IMR-90 (cell line): ENCODE measurements around the gene SRMS. TPM values are rescaled to one million over a fixed set of nuclear protein-coding genes. Genes with fewer than 3 reads are reported as not detected.

Experiments
- ATAC-seq: fragments of 200-7000 bp; cut with Tn5 transposase; 2 replicates; pipeline ENCODE4 v1.9.1; 2020; ENCODE audit warnings: low read depth, mild to moderate bottlenecking, moderate library complexity
- BruUV-seq: library from RNA; stranded (reverse); fragments of 400-500 nt; replicated peaks from 2 replicates; lab custom pipeline; 2021; lab: Mats Ljungman, UMichigan
- CTCF ChIA-PET: fragments of 300-600 bp; formaldehyde crosslinking; extraction: SDS; loops from one replicate; lab custom pipeline; 2021; ENCODE audit warnings: antibody characterized with exemption; lab: Yijun Ruan, JAX
- POLR2A ChIA-PET: fragments of 300-600 bp; sonication (Branson Sonifier 250); formaldehyde crosslinking; loops from one replicate; lab custom pipeline; 2022; ENCODE audit warnings: antibody characterized with exemption; ENCODE audit not compliant: unreplicated experiment; lab: Charles Lee
- DNase-seq: peaks from one replicate; pipeline ENCODE4 v3.0.0; 2013
- H2AFZ ChIP-seq: replicated peaks from 2 replicates; pipeline ENCODE3; 2013; ENCODE audit warnings: low read length, mild to moderate bottlenecking; ENCODE audit not compliant: poor library complexity
- H2AK5ac ChIP-seq: 2 replicates; pipeline ENCODE4 v1.6.1; 2013; ENCODE audit warnings: low read depth, low read length, inconsistent platforms
- H2AK9ac ChIP-seq: replicated peaks from 2 replicates; pipeline ENCODE3; 2013; ENCODE audit warnings: mild to moderate bottlenecking, low read depth, low read length, moderate library complexity; ENCODE audit not compliant: poor library complexity
- H2BK120ac ChIP-seq: 2 replicates; pipeline ENCODE4 v1.6.1; 2013; ENCODE audit warnings: low read depth, low read length, inconsistent platforms
- H2BK15ac ChIP-seq: 3 replicates; pipeline ENCODE4 v1.6.1; 2013; ENCODE audit warnings: low read depth, low read length, inconsistent platforms
- H2BK20ac ChIP-seq: 2 replicates; pipeline ENCODE4 v1.6.1; 2013; ENCODE audit warnings: low read depth, mild to moderate bottlenecking, inconsistent platforms, low read length, moderate library complexity
- H2BK5ac ChIP-seq: 2 replicates; pipeline ENCODE4 v1.6.1; 2013; ENCODE audit warnings: mild to moderate bottlenecking, low read depth, low read length, inconsistent platforms; ENCODE audit not compliant: poor library complexity, severe bottlenecking
- H3K14ac ChIP-seq: replicated peaks from 2 replicates; pipeline ENCODE4 v1.6.1; 2013; ENCODE audit warnings: low read depth, low read length, inconsistent platforms
- H3K18ac ChIP-seq: 2 replicates; pipeline ENCODE4 v1.6.1; 2013; ENCODE audit warnings: low read depth, low read length, control low read depth
- H3K23ac ChIP-seq: 2 replicates; pipeline ENCODE4 v1.6.1; 2013; ENCODE audit warnings: low read depth, low read length, inconsistent platforms
- H3K27ac ChIP-seq: 2 replicates; pipeline ENCODE4 v1.5.1; 2013; ENCODE audit warnings: mild to moderate bottlenecking, control low read depth, low read length; ENCODE audit not compliant: insufficient read depth
- H3K27me3 ChIP-seq: 2 replicates; pipeline ENCODE4 v1.6.1; 2013; ENCODE audit warnings: low read length; ENCODE audit not compliant: control insufficient read depth, insufficient read depth
- H3K36me3 ChIP-seq: 2 replicates; pipeline ENCODE4 v1.6.1; 2013; ENCODE audit warnings: low read length, mixed read lengths; ENCODE audit not compliant: control insufficient read depth, insufficient read depth
- H3K4ac ChIP-seq: 2 replicates; pipeline ENCODE4 v1.6.1; 2013; ENCODE audit warnings: low read depth, low read length, inconsistent platforms
- H3K4me1 ChIP-seq: 2 replicates; pipeline ENCODE4 v1.6.1; 2013; ENCODE audit warnings: low read length, mixed read lengths; ENCODE audit not compliant: control insufficient read depth, insufficient read depth
- H3K4me2 ChIP-seq: 2 replicates; pipeline ENCODE4 v1.6.1; 2013; ENCODE audit warnings: low read depth, mild to moderate bottlenecking, control low read depth, low read length, moderate library complexity
- H3K4me3 ChIP-seq: 2 replicates; pipeline ENCODE4 v1.5.1; 2013; ENCODE audit warnings: low read depth, mild to moderate bottlenecking, control low read depth, low read length, moderate library complexity; ENCODE audit not compliant: insufficient read depth
- H3K56ac ChIP-seq: 2 replicates; pipeline ENCODE4 v1.6.1; 2013; ENCODE audit warnings: low read length, inconsistent platforms; ENCODE audit not compliant: insufficient read depth; ENCODE audit errors: extremely low read depth
- H3K79me1 ChIP-seq, 2 experiments: 2 replicates each; pipeline ENCODE4 v1.6.1; 2013; ENCODE audit warnings: low read length in 2 of 2, inconsistent platforms in 1 of 2, low read depth in 1 of 2
- H3K9ac ChIP-seq: 2 replicates; pipeline ENCODE4 v1.6.1; 2013; ENCODE audit warnings: low read depth, low read length, control low read depth
- H3K9me1 ChIP-seq: 2 replicates; pipeline ENCODE4 v1.6.1; 2013; ENCODE audit warnings: low read length, inconsistent platforms; ENCODE audit not compliant: insufficient read depth
- H3K9me3 ChIP-seq: 2 replicates; pipeline ENCODE4 v1.6.1; 2013; ENCODE audit warnings: low read length; ENCODE audit not compliant: control insufficient read depth, insufficient read depth
- H4K20me1 ChIP-seq: 2 replicates; pipeline ENCODE4 v1.6.1; 2013; ENCODE audit warnings: low read length, inconsistent platforms; ENCODE audit not compliant: insufficient read depth
- H4K5ac ChIP-seq: 2 replicates; pipeline ENCODE4 v1.6.1; 2013; ENCODE audit warnings: mild to moderate bottlenecking, low read depth, low read length, control low read depth
- H4K8ac ChIP-seq, 2 experiments: 2 replicates each; pipeline ENCODE4 v1.6.1; 2013; ENCODE audit warnings: low read depth in 2 of 2, low read length in 2 of 2, control low read depth in 1 of 2, inconsistent platforms in 1 of 2
- H4K91ac ChIP-seq: 2 replicates; pipeline ENCODE4 v1.6.1; 2013; ENCODE audit warnings: low read depth, low read length, inconsistent platforms; ENCODE audit not compliant: insufficient read depth
- BHLHE40 ChIP-seq: fragments of 150-350 bp; IDR thresholded peaks from 2 replicates; pipeline ENCODE4 v1.6.1; 2016; ENCODE audit warnings: mild to moderate bottlenecking, low read depth, low read length
- CEBPB ChIP-seq: IDR thresholded peaks from 2 replicates; pipeline ENCODE4 v1.6.1; 2012; ENCODE audit warnings: low read depth, low read length, improper control_type of control experiment
- CHD1 ChIP-seq: IDR thresholded peaks from 2 replicates; pipeline ENCODE4 v1.6.1; 2012; ENCODE audit warnings: low read depth, low read length, improper control_type of control experiment
- MAFK ChIP-seq: IDR thresholded peaks from 2 replicates; pipeline ENCODE4 v1.6.1; 2012; ENCODE audit warnings: low read depth, low read length, improper control_type of control experiment
- MXI1 ChIP-seq: IDR thresholded peaks from 2 replicates; pipeline ENCODE4 v1.6.1; 2012; ENCODE audit warnings: low read depth, mild to moderate bottlenecking, low read length, moderate library complexity, borderline replicate concordance
- NFE2L2 ChIP-seq: fragments of 150-350 bp; IDR thresholded peaks from 2 replicates; pipeline ENCODE4 v1.6.1; 2016; ENCODE audit warnings: low read depth, mild to moderate bottlenecking, low read length
- POLR2A ChIP-seq: IDR thresholded peaks from 2 replicates; pipeline ENCODE4 v1.6.1; 2012; ENCODE audit warnings: mild to moderate bottlenecking, low read depth, low read length
- RCOR1 ChIP-seq: IDR thresholded peaks from 2 replicates; pipeline ENCODE4 v1.6.1; 2012; ENCODE audit warnings: mild to moderate bottlenecking, low read length, improper control_type of control experiment; ENCODE audit not compliant: insufficient replicate concordance
- SMC3 ChIP-seq: fragments of 150-350 bp; IDR thresholded peaks from 2 replicates; pipeline ENCODE4 v1.6.1; 2016; ENCODE audit warnings: low read depth, mild to moderate bottlenecking, antibody characterized with exemption, low read length, moderate library complexity
- WGBS, 2 experiments: methylation state at CpG; one replicate each; pipeline versions ENCODE4 v1.1.5 to v1.1.7; 2013; ENCODE audit warnings: missing lambda C conversion rate in 2 of 2; ENCODE audit not compliant: insufficient read length in 1 of 2; ENCODE audit errors: extremely low coverage in 2 of 2; 5-methylcytosine and 5-hydroxymethylcytosine counted together
- dilution Hi-C: fragments of 300-500 bp; cut with HindIII; formaldehyde crosslinking; loops from one replicate; pipeline ENCODE4 v1.14.3; 2018; ENCODE audit warnings: low sequenced_read_pairs; ENCODE audit not compliant: unreplicated experiment
- in situ Hi-C: fragments of 300-500 bp; cut with MboI; formaldehyde crosslinking; loops from 3 replicates; pipeline ENCODE4 v1.14.3; 2019; ENCODE audit warnings: low sequenced_read_pairs, inconsistent platforms, mixed read lengths
- intact Hi-C: fragments of 100-400 bp; cut with micrococcal nuclease; formaldehyde crosslinking; loops from 2 replicates; pipeline ENCODE4 v1.10.0; 2022
- polyA plus RNA-seq, 3 experiments: library from polyadenylated mRNA; depleted of rRNA; stranded (reverse); fragments of >200 nt; gene quantifications; 2 replicates each; pipeline ENCODE4 v1.2.3, GENCODE V29; 2012; ENCODE audit warnings: low replicate concordance in 1 of 3
- total RNA-seq: library from RNA; depleted of rRNA; stranded (reverse); fragments of >200 nt; gene quantifications from 2 replicates; pipeline ENCODE4 v1.2.3, GENCODE V29; 2012
- TF ChIP-seq, protein P1 (sequence below): conservative IDR thresholded peaks from 2 replicates; pipeline ENCODE4 v1.5.1; 2012; ENCODE audit warnings: mild to moderate bottlenecking, low read depth, low read length, improper control_type of control experiment
- TF ChIP-seq, protein P2 (sequence below): fragments of 150-350 bp; IDR thresholded peaks from 2 replicates; pipeline ENCODE4 v1.6.1; 2016; ENCODE audit warnings: low read depth, mild to moderate bottlenecking, low read length, moderate library complexity, borderline replicate concordance

The SRMS gene
- total and polyA plus RNA-seq, 2 of the 4 experiments (the other 2 are of a cell fraction): not detected

DNA sequence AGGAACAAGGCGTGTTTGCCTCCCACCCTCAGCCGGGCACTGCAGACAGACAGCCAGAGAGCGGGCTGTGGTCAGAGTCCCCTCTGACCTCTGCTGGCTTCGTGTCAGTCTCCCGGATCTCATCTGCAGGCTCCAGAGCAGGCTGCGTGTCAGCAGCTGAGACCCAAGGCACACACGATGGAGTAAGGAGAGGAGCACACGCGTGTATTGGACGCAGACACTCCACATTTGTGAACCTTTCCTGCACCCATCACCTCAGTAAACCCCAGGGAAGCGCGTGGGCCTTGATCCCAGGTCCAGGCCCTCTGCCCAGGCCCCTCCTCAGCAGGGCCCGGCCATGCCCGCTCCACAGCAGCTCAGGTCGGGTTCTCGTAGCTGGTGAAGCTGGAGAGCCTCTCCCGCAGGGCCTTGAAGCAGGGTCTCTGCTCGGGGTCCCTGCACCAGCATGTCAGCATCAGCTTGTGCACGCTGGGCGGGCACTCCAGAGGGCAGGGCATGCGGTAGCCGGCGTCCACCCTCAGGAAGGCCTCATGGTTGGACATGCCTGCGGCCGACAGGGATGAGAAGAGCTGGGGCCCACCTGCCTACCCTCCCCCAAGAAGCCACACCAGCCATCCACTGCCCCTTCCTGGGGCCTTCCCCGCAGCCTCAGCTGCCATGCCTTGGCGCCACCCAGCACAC, 18.2 kb downstream of the SRMS start (continued):
- TF ChIP-seq, protein P1, sequence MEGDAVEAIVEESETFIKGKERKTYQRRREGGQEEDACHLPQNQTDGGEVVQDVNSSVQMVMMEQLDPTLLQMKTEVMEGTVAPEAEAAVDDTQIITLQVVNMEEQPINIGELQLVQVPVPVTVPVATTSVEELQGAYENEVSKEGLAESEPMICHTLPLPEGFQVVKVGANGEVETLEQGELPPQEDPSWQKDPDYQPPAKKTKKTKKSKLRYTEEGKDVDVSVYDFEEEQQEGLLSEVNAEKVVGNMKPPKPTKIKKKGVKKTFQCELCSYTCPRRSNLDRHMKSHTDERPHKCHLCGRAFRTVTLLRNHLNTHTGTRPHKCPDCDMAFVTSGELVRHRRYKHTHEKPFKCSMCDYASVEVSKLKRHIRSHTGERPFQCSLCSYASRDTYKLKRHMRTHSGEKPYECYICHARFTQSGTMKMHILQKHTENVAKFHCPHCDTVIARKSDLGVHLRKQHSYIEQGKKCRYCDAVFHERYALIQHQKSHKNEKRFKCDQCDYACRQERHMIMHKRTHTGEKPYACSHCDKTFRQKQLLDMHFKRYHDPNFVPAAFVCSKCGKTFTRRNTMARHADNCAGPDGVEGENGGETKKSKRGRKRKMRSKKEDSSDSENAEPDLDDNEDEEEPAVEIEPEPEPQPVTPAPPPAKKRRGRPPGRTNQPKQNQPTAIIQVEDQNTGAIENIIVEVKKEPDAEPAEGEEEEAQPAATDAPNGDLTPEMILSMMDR: no peak
- TF ChIP-seq MAFK: no peak
- no peak for TF ChIP-seq MXI1

- peaks cover 17% of the 10 kb centered on the region for H4K20me1 ChIP-seq
- peaks cover 5% of the 10 kb centered on the region for H3K4me1 ChIP-seq
- no peak overlapping the region for H3K4ac ChIP-seq
- H2AFZ ChIP-seq: no peak overlapping the region
- peaks cover 4% of the 10 kb centered on the region; the same call in 1 of the 2 replicates for H3K9me1 ChIP-seq
- no peak overlapping the region for H4K5ac ChIP-seq
- peaks cover 11 to 18% of the 10 kb centered on the region in 2 experiments for H3K79me1 ChIP-seq
- no peak for ATAC-seq
- no peak overlapping the region for H3K23ac ChIP-seq
- no peak overlapping the region for H4K8ac ChIP-seq
- intact Hi-C loops: no loop called here
- H3K27me3 ChIP-seq: no peaks in the 10 kb centered on the region
- no peak overlapping the region for H2BK15ac ChIP-seq
- H2AK5ac ChIP-seq: no peak overlapping the region
- no peak overlapping the region for H3K56ac ChIP-seq
- no peak overlapping the region for H3K18ac ChIP-seq
- no peak overlapping the region for H3K14ac ChIP-seq
- no peak overlapping the region for H3K4me2 ChIP-seq
- H2BK5ac ChIP-seq: no peak overlapping the region
- no peak for DNase-seq
- no peak overlapping the region for H2BK120ac ChIP-seq
- H3K36me3 ChIP-seq: peaks cover 17% of the 10 kb centered on the region
- no peak overlapping the region for H4K91ac ChIP-seq
- no peak for TF ChIP-seq RCOR1
- no peak for TF ChIP-seq NFE2L2
- no peak for TF ChIP-seq CHD1
- no peak for TF ChIP-seq SMC3
- no peak for TF ChIP-seq POLR2A
- no peak for TF ChIP-seq MXI1
- no peak for TF ChIP-seq MAFK
- TF ChIP-seq CEBPB: no peak
- TF ChIP-seq, protein P2, sequence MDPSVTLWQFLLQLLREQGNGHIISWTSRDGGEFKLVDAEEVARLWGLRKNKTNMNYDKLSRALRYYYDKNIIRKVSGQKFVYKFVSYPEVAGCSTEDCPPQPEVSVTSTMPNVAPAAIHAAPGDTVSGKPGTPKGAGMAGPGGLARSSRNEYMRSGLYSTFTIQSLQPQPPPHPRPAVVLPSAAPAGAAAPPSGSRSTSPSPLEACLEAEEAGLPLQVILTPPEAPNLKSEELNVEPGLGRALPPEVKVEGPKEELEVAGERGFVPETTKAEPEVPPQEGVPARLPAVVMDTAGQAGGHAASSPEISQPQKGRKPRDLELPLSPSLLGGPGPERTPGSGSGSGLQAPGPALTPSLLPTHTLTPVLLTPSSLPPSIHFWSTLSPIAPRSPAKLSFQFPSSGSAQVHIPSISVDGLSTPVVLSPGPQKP: no peak
- TF ChIP-seq BHLHE40: no peak
- H3K9ac ChIP-seq: no peak overlapping the region
- dilution Hi-C loops: no loop called here
- POLR2A ChIA-PET: interaction anchor here (0.5 kb wide), 1 partner anchor 447 kb away, joined by 3 read pairs; no protein-coding TSS in a partner anchor
- CTCF ChIA-PET: no interaction called here
- no peak overlapping the region for H2AK9ac ChIP-seq
- H3K27ac ChIP-seq: no peak overlapping the region
- H3K9me3 ChIP-seq: no peaks in the 10 kb centered on the region
- BruUV-seq: no TSS peak
- no CpG with 5 or more reads among the region's 9 CpGs for WGBS, 2 experiments
- no peak overlapping the region for H3K4me3 ChIP-seq
- in situ Hi-C loops: no loop called here
- H2BK20ac ChIP-seq: no peak overlapping the region
Observed at GRCh38 chr20:63527184-63527583, 20.4 kb downstream of the SRMS start.
